22Rv1 (cell line): ENCODE data around the gene SLC25A36.

Source experiments
- ZFX ChIP-seq: fragments of 450-650 bp; IDR thresholded peaks from 2 replicates; pipeline ENCODE4 v1.6.1; 2017; ENCODE audit warnings: antibody characterized with exemption, borderline replicate concordance
- TF ChIP-seq, protein P1 (sequence below): fragments of 450-650 bp; IDR thresholded peaks from 2 replicates; pipeline ENCODE4 v1.5.1; 2017; ENCODE audit warnings: mild to moderate bottlenecking

DNA sequence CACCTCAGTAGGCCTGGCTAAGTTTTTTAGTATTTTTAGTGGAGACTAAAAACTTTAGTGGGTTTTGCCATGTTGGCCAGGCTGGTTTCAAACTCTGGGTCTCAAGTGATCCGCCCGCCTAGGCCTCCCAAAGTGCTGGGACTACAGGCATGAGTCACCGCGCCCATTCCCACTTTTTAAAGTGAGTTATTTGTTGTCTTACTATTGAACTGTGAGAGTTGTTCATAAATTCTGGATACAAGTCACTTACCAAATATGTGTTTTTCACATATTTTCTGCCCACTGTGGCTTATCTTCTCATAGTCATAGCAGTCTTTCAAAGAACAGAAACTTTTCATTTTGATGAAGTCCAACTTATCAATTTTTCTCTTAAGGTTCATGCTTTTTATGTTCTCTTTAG is 79.6 kb downstream of the SLC25A36 start:
- TF ChIP-seq, protein P1, sequence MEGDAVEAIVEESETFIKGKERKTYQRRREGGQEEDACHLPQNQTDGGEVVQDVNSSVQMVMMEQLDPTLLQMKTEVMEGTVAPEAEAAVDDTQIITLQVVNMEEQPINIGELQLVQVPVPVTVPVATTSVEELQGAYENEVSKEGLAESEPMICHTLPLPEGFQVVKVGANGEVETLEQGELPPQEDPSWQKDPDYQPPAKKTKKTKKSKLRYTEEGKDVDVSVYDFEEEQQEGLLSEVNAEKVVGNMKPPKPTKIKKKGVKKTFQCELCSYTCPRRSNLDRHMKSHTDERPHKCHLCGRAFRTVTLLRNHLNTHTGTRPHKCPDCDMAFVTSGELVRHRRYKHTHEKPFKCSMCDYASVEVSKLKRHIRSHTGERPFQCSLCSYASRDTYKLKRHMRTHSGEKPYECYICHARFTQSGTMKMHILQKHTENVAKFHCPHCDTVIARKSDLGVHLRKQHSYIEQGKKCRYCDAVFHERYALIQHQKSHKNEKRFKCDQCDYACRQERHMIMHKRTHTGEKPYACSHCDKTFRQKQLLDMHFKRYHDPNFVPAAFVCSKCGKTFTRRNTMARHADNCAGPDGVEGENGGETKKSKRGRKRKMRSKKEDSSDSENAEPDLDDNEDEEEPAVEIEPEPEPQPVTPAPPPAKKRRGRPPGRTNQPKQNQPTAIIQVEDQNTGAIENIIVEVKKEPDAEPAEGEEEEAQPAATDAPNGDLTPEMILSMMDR: no peak
- TF ChIP-seq ZFX: no peak
